Neural progenitor cell (in vitro differentiated cells): ENCODE measurements around the gene SDCCAG8. TPM values are rescaled to one million over a fixed set of nuclear protein-coding genes. Genes with fewer than 3 reads are reported as not detected.

Experiments
- DNase-seq: peaks from one replicate; pipeline ENCODE4 v3.0.0-alpha.2; 2016; ENCODE audit warnings: low spot score
- H2AFZ ChIP-seq: fragments of 200-600 bp; sonication (generic); replicated peaks from 2 replicates; pipeline ENCODE4 v1.6.1; 2016; ENCODE audit warnings: antibody characterized with exemption
- H3F3A ChIP-seq: fragments of 200-600 bp; sonication (generic); 2 replicates; pipeline ENCODE4 v1.6.1; 2016; ENCODE audit warnings: antibody characterized with exemption, low read depth
- H3K27ac ChIP-seq: fragments of 200-600 bp; sonication (generic); 2 replicates; pipeline ENCODE4 v1.5.1; 2016; ENCODE audit warnings: mild to moderate bottlenecking
- H3K27me3 ChIP-seq: fragments of 200-600 bp; sonication (generic); 2 replicates; pipeline ENCODE4 v1.6.1; 2016; ENCODE audit warnings: mild to moderate bottlenecking, moderate library complexity
- H3K36me3 ChIP-seq: fragments of 200-600 bp; sonication (generic); 2 replicates; pipeline ENCODE4 v1.5.1; 2016
- H3K4me1 ChIP-seq: fragments of 200-600 bp; sonication (generic); 2 replicates; pipeline ENCODE4 v1.6.1; 2016; ENCODE audit warnings: mixed run types
- H3K4me2 ChIP-seq: fragments of 200-600 bp; sonication (generic); 2 replicates; pipeline ENCODE4 v1.6.1; 2016
- H3K4me3 ChIP-seq: fragments of 200-600 bp; sonication (generic); 2 replicates; pipeline ENCODE4 v1.5.1; 2016
- H3K79me2 ChIP-seq: fragments of 200-600 bp; sonication (generic); 2 replicates; pipeline ENCODE4 v1.6.1; 2016; ENCODE audit warnings: low read depth
- H3K9ac ChIP-seq: fragments of 200-600 bp; sonication (generic); 2 replicates; pipeline ENCODE4 v1.6.1; 2016
- H3K9me3 ChIP-seq: fragments of 200-600 bp; sonication (generic); 2 replicates; pipeline ENCODE4 v1.5.1; 2016; ENCODE audit warnings: low read depth
- H4K20me1 ChIP-seq: fragments of 200-600 bp; sonication (generic); 2 replicates; pipeline ENCODE4 v1.6.1; 2016; ENCODE audit warnings: low read depth
- H3K27ac Mint-ChIP-seq: 3 replicates; pipeline ENCODE4 v1.8.0; 2021; ENCODE audit warnings: mixed read lengths
- H3K27me3 Mint-ChIP-seq: 2 replicates; pipeline ENCODE4 v1.8.0; 2022; ENCODE audit warnings: low read depth, mild to moderate bottlenecking, inconsistent platforms, moderate library complexity, mixed read lengths; ENCODE audit not compliant: insufficient read depth
- H3K36me3 Mint-ChIP-seq: 3 replicates; pipeline ENCODE4 v1.8.0; 2021; ENCODE audit warnings: mixed read lengths
- H3K4me1 Mint-ChIP-seq: 3 replicates; pipeline ENCODE4 v1.8.0; 2021; ENCODE audit warnings: mixed read lengths
- H3K4me3 Mint-ChIP-seq: 3 replicates; pipeline ENCODE4 v1.8.0; 2021; ENCODE audit warnings: mild to moderate bottlenecking, moderate library complexity, mixed read lengths
- H3K9me3 Mint-ChIP-seq: 3 replicates; pipeline ENCODE4 v1.8.0; 2020; ENCODE audit warnings: mixed read lengths
- EZH2 ChIP-seq: fragments of 200-600 bp; sonication (generic); IDR thresholded peaks from 2 replicates; pipeline ENCODE4 v1.6.1; 2017; ENCODE audit warnings: antibody characterized with exemption, mild to moderate bottlenecking, moderate library complexity
- EZH2phosphoT487 ChIP-seq: fragments of 200-600 bp; sonication (generic); IDR thresholded peaks from 2 replicates; pipeline ENCODE4 v1.6.1; 2017; ENCODE audit warnings: antibody characterized with exemption
- total RNA-seq: library from RNA; depleted of rRNA; stranded (reverse); fragments of >200 nt; gene quantifications from 2 replicates; pipeline ENCODE4 v1.2.3, GENCODE V29; 2015; ENCODE audit warnings: low replicate concordance
- TF ChIP-seq, protein P1 (sequence below): fragments of 200-600 bp; sonication (generic); IDR thresholded peaks from 2 replicates; pipeline ENCODE4 v1.5.1; 2017; ENCODE audit warnings: antibody characterized with exemption, mild to moderate bottlenecking

The SDCCAG8 gene
- total RNA-seq, 1 donor from 2014 or later: 30.3 TPM

DNA sequence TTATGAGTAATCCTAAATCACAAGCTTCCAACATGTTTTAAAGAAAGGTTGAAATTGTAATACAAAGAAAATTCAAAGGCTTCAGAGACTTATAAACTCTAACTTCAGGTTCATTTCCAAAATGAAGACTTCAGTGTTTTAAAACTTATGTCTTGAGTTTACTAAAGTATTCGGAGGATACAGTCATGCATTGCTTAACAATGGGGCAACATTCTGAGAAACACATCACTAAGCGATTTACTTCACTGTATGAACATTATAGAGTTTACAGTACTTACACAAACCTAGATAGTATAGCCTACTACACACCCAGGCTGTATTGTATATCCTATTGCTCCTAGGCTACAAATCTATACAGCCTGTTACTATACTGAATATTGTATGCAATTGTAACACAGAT, 39.1 kb upstream of the SDCCAG8 start:
- H2AFZ ChIP-seq: no peak overlapping the region
- Mint-ChIP-seq H3K4me1 (no peaks in the 10 kb centered on the region), H3K27ac (no peak overlapping the region), H3K4me3 (no peak overlapping the region), H3K9me3 (peaks cover 7% of the 10 kb centered on the region), H3K36me3 (peaks cover 66% of the 10 kb centered on the region), H3K27me3 (peaks cover 2% of the 10 kb centered on the region)
- peaks cover 10% of the 10 kb centered on the region for H3K36me3 ChIP-seq
- no peak for DNase-seq
- no peaks in the 10 kb centered on the region for H3K27me3 ChIP-seq
- H3K4me2 ChIP-seq: no peak overlapping the region
- H4K20me1 ChIP-seq: peaks cover 11% of the 10 kb centered on the region
- H3K9ac ChIP-seq: no peak overlapping the region
- H3K4me1 ChIP-seq: no peaks in the 10 kb centered on the region
- no peaks in the 10 kb centered on the region for H3K9me3 ChIP-seq
- no peaks in the 10 kb centered on the region for H3F3A ChIP-seq
- TF ChIP-seq EZH2: no peak
- TF ChIP-seq, protein P1, sequence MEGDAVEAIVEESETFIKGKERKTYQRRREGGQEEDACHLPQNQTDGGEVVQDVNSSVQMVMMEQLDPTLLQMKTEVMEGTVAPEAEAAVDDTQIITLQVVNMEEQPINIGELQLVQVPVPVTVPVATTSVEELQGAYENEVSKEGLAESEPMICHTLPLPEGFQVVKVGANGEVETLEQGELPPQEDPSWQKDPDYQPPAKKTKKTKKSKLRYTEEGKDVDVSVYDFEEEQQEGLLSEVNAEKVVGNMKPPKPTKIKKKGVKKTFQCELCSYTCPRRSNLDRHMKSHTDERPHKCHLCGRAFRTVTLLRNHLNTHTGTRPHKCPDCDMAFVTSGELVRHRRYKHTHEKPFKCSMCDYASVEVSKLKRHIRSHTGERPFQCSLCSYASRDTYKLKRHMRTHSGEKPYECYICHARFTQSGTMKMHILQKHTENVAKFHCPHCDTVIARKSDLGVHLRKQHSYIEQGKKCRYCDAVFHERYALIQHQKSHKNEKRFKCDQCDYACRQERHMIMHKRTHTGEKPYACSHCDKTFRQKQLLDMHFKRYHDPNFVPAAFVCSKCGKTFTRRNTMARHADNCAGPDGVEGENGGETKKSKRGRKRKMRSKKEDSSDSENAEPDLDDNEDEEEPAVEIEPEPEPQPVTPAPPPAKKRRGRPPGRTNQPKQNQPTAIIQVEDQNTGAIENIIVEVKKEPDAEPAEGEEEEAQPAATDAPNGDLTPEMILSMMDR: no peak
- TF ChIP-seq EZH2phosphoT487: no peak
- no peak overlapping the region for H3K27ac ChIP-seq
- no peak overlapping the region for H3K4me3 ChIP-seq
- peaks cover 58% of the 10 kb centered on the region for H3K79me2 ChIP-seq

DNA sequence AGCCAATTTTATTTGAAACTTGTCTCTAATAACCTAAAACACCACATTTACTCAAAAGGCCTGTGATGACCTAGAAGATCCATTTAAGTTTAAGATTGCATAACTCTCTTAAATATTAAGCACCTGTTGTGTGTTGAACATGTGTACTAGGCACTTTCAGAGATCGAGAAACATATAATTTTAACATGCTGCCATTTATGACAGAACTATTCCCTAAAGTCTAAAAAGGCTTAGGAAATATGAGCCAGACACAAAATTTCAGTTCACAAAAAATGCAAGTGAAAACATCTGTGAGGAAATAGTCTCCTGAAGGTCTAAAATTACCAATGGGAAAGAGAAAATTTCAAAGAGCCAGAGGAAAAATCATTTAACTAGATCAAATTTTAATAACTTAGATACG, 38.5 kb upstream of the SDCCAG8 start:
- H3K4me2 ChIP-seq: no peak overlapping the region
- no peak for DNase-seq
- H3K27me3 ChIP-seq: no peaks in the 10 kb centered on the region
- H3K36me3 ChIP-seq: peaks cover 16% of the 10 kb centered on the region
- Mint-ChIP-seq H3K4me1 (no peaks in the 10 kb centered on the region), H3K4me3 (no peak overlapping the region), H3K36me3 (peaks cover 69% of the 10 kb centered on the region), H3K9me3 (peaks cover 7% of the 10 kb centered on the region), H3K27me3 (peaks cover 2% of the 10 kb centered on the region), H3K27ac (no peak overlapping the region)
- H4K20me1 ChIP-seq: peaks cover 11% of the 10 kb centered on the region
- no peak for TF ChIP-seq EZH2
- no peak for TF ChIP-seq EZH2phosphoT487
- TF ChIP-seq, protein P1: no peak
- H3K4me1 ChIP-seq: no peaks in the 10 kb centered on the region
- no peaks in the 10 kb centered on the region for H3F3A ChIP-seq
- H3K4me3 ChIP-seq: no peak overlapping the region
- H3K9me3 ChIP-seq: no peaks in the 10 kb centered on the region
- no peak overlapping the region for H3K27ac ChIP-seq
- H2AFZ ChIP-seq: no peak overlapping the region
- peaks cover 63% of the 10 kb centered on the region for H3K79me2 ChIP-seq
- H3K9ac ChIP-seq: no peak overlapping the region

DNA sequence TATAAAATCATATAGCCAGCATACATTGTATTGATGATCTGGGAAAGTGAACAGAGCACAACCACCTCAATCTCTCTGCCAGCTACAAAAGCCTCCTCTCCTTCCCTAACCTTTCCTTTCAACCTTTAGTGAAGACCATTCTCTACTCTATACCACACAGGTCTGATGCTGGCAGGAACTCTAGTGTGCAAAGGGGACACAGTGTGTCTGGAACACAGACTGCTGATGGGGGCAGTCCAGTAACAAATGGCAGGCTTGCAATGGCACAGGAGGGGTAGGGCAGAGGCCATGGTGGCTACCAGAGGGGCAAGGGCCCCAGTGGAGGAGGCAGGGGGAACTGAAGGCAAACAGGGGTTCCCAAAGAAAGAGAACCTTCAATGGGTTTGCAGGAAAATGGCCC, 37.8 kb upstream of the SDCCAG8 start:
- Mint-ChIP-seq H3K9me3 (peaks cover 8% of the 10 kb centered on the region), H3K36me3 (peaks cover 71% of the 10 kb centered on the region), H3K4me1 (no peaks in the 10 kb centered on the region), H3K27ac (no peak overlapping the region), H3K27me3 (peaks cover 2% of the 10 kb centered on the region), H3K4me3 (no peak overlapping the region)
- TF ChIP-seq, protein P1: no peak
- TF ChIP-seq EZH2: no peak
- TF ChIP-seq EZH2phosphoT487: no peak
- H3K4me1 ChIP-seq: no peaks in the 10 kb centered on the region
- no peak overlapping the region for H3K4me3 ChIP-seq
- no peak overlapping the region for H2AFZ ChIP-seq
- no peak overlapping the region for H3K4me2 ChIP-seq
- no peaks in the 10 kb centered on the region for H3K27me3 ChIP-seq
- DNase-seq: no peak
- no peak overlapping the region for H3K27ac ChIP-seq
- H3K79me2 ChIP-seq: peaks cover 70% of the 10 kb centered on the region
- H3K9ac ChIP-seq: no peak overlapping the region
- H3K9me3 ChIP-seq: no peaks in the 10 kb centered on the region
- peaks cover 11% of the 10 kb centered on the region for H4K20me1 ChIP-seq
- H3F3A ChIP-seq: no peaks in the 10 kb centered on the region
- peaks cover 21% of the 10 kb centered on the region for H3K36me3 ChIP-seq
